MM.1S (cell line): ENCODE results near the gene ADGRL3.
"Not testable (repeated sequence)": the region's sequence is repeated elsewhere in the genome, so short reads cannot be mapped to it uniquely, and the experiment has no call there.

ENCODE experiments used
- CTCF ChIP-seq: fragments of 300-600 bp; sonication (generic); IDR thresholded peaks from 2 replicates; pipeline ENCODE4 v1.5.1; 2016; ENCODE audit warnings: antibody characterized with exemption, low read length, mixed read lengths
- EZH2 ChIP-seq: fragments of 300-600 bp; sonication (generic); optimal IDR thresholded peaks from 2 replicates; pipeline ENCODE3; 2017; ENCODE audit warnings: low read depth, mild to moderate bottlenecking, antibody characterized with exemption, low read length, mixed read lengths
- EZH2phosphoT487 ChIP-seq: fragments of 300-600 bp; sonication (generic); IDR thresholded peaks from 2 replicates; pipeline ENCODE4 v1.6.1; 2018; ENCODE audit warnings: antibody characterized with exemption, low read length

- not testable (repeated sequence) for TF ChIP-seq CTCF, EZH2, EZH2phosphoT487
Observed at GRCh38 chr4:61769444-61770167, 569.5 kb downstream of the ADGRL3 start.
